IPS DF 6.9 (cell line): ENCODE data around the gene TAF1D.
"Not testable (repeated sequence)": the region's sequence is repeated elsewhere in the genome, so short reads cannot be mapped to it uniquely, and the experiment has no call there.

Experiments
- DNase-seq: peaks from one replicate; pipeline ENCODE4 v3.0.0-alpha.2; 2013; ENCODE audit warnings: low read depth, low spot score
- H3K27ac ChIP-seq: one replicate; pipeline ENCODE4 v1.5.1; 2013; ENCODE audit warnings: low read length, control low read depth
- H3K27me3 ChIP-seq: 2 replicates; pipeline ENCODE4 v1.6.1; 2013; ENCODE audit warnings: mild to moderate bottlenecking, low read length; ENCODE audit not compliant: control insufficient read depth, insufficient read depth
- H3K36me3 ChIP-seq: 2 replicates; pipeline ENCODE4 v1.6.1; 2013; ENCODE audit warnings: low read length; ENCODE audit not compliant: control insufficient read depth, insufficient read depth
- H3K4me1 ChIP-seq: 2 replicates; pipeline ENCODE4 v1.6.1; 2013; ENCODE audit warnings: low read length; ENCODE audit not compliant: control insufficient read depth, insufficient read depth
- H3K4me3 ChIP-seq: 2 replicates; pipeline ENCODE4 v1.5.1; 2013; ENCODE audit warnings: mild to moderate bottlenecking, low read length
- H3K9me3 ChIP-seq: 2 replicates; pipeline ENCODE4 v1.6.1; 2013; ENCODE audit warnings: low read length, inconsistent platforms; ENCODE audit not compliant: control insufficient read depth, insufficient read depth
- WGBS: extraction: QIAGEN DNeasy Blood & Tissue Kit; methylation state at CpG from one replicate; pipeline ENCODE4 v1.1.7; 2013; ENCODE audit warnings: mixed read lengths, missing lambda C conversion rate; ENCODE audit not compliant: insufficient read length, insufficient coverage; 5-methylcytosine and 5-hydroxymethylcytosine counted together

TAF1D gene

GRCh38 chr11:93753241-93753640, 11.9 kb upstream of the TAF1D start:
- no peaks in the 10 kb centered on the region for H3K27me3 ChIP-seq
- no peak for DNase-seq
- WGBS = no CpG with 5 or more reads among the region's 2 CpGs
- H3K9me3 ChIP-seq = no peaks in the 10 kb centered on the region
- H3K4me3 ChIP-seq = no peak overlapping the region
- H3K36me3 ChIP-seq = peaks cover 7% of the 10 kb centered on the region
- no peak overlapping the region for H3K27ac ChIP-seq
- H3K4me1 ChIP-seq = no peaks in the 10 kb centered on the region

GRCh38 chr11:93751001-93751400, 9.7 kb upstream of the TAF1D start:
- WGBS = no CpG with 5 or more reads among the region's 1 CpG
- Histone ChIP-seq H3K9me3 (no peaks in the 10 kb centered on the region), H3K36me3 (peaks cover 2% of the 10 kb centered on the region; the same call in 1 of the 2 replicates), H3K4me3 (no peak overlapping the region), H3K27ac (no peak overlapping the region), H3K4me1 (no peaks in the 10 kb centered on the region), H3K27me3 (no peaks in the 10 kb centered on the region)
- no peak for DNase-seq

- no peaks in the 10 kb centered on the region for H3K4me1 ChIP-seq
- H3K27me3 ChIP-seq = no peaks in the 10 kb centered on the region
- no peak overlapping the region for H3K27ac ChIP-seq
- no peak overlapping the region for H3K4me3 ChIP-seq
- WGBS = no CpG with 5 or more reads among the region's 1 CpG
- no peaks in the 10 kb centered on the region; the same call in 1 of the 2 replicates for H3K36me3 ChIP-seq
- H3K9me3 ChIP-seq = no peaks in the 10 kb centered on the region
- DNase-seq = no peak
These were observed 5.8 kb upstream of the TAF1D start for GRCh38 chr11:93747122-93747521.

GRCh38 chr11:93746101-93746500, 4.8 kb upstream of the TAF1D start:
- Histone ChIP-seq H3K4me3 (no peak overlapping the region), H3K27me3 (no peaks in the 10 kb centered on the region), H3K27ac (no peak overlapping the region)

GRCh38 chr11:93745005-93745755, 3.9 kb upstream of the TAF1D start:
- not testable (repeated sequence) for H3K9me3 ChIP-seq, DNase-seq, H3K36me3 ChIP-seq, H3K27me3 ChIP-seq, H3K4me3 ChIP-seq, H3K4me1 ChIP-seq, H3K27ac ChIP-seq
- no CpG with 5 or more reads among the region's 12 CpGs for WGBS

More at GRCh38 chr11:93746101-93746500, 4.8 kb upstream of the TAF1D start:
- H3K36me3 ChIP-seq = no peaks in the 10 kb centered on the region; the same call in 1 of the 2 replicates
- H3K9me3 ChIP-seq = no peaks in the 10 kb centered on the region
- WGBS = no CpG with 5 or more reads among the region's 2 CpGs
- no peak for DNase-seq
- H3K4me1 ChIP-seq = no peaks in the 10 kb centered on the region

GRCh38 chr11:93744669-93745004, 3.3 kb upstream of the TAF1D start:
- Histone ChIP-seq H3K27ac (no peak overlapping the region), H3K36me3 (peaks cover 4% of the 10 kb centered on the region), H3K27me3 (no peaks in the 10 kb centered on the region), H3K4me1 (no peaks in the 10 kb centered on the region), H3K4me3 (no peak overlapping the region), H3K9me3 (no peaks in the 10 kb centered on the region)
- DNase-seq = no peak
- WGBS = no CpG with 5 or more reads among the region's 7 CpGs

GRCh38 chr11:93743291-93743690, 2.0 kb upstream of the TAF1D start:
- Histone ChIP-seq H3K4me3 (no peak overlapping the region), H3K36me3 (peaks cover 10% of the 10 kb centered on the region), H3K4me1 (no peaks in the 10 kb centered on the region), H3K9me3 (no peaks in the 10 kb centered on the region), H3K27ac (no peak overlapping the region), H3K27me3 (no peaks in the 10 kb centered on the region)
- no peak for DNase-seq
- no CpG with 5 or more reads among the region's 23 CpGs for WGBS

GRCh38 chr11:93741882-93742226, 559 bp upstream of the TAF1D start:
- no peak for DNase-seq
- Histone ChIP-seq H3K4me3 (peak overlapping the region; percentile 93; the same call in 1 of the 2 replicates), H3K9me3 (no peaks in the 10 kb centered on the region), H3K27ac (no peak overlapping the region), H3K27me3 (no peaks in the 10 kb centered on the region), H3K36me3 (peaks cover 14% of the 10 kb centered on the region), H3K4me1 (no peaks in the 10 kb centered on the region)
- no CpG with 5 or more reads among the region's 8 CpGs for WGBS

GRCh38 chr11:93740730-93741093, 583 bp downstream of the TAF1D start:
- Histone ChIP-seq H3K27ac (no peak overlapping the region), H3K36me3 (peaks cover 14% of the 10 kb centered on the region), H3K4me3 (peak overlapping the region; percentile 93), H3K9me3 (no peaks in the 10 kb centered on the region), H3K27me3 (no peaks in the 10 kb centered on the region), H3K4me1 (no peaks in the 10 kb centered on the region)
- no CpG with 5 or more reads among the region's 20 CpGs for WGBS
- no peak for DNase-seq

- no CpG with 5 or more reads among the region's 18 CpGs for WGBS
These were observed 1.1 kb downstream of the TAF1D start for GRCh38 chr11:93740031-93740729.

More at GRCh38 chr11:93740031-93740729, 1.1 kb downstream of the TAF1D start:
- Histone ChIP-seq H3K36me3 (peaks cover 18% of the 10 kb centered on the region), H3K9me3 (no peaks in the 10 kb centered on the region), H3K4me1 (no peaks in the 10 kb centered on the region), H3K4me3 (peak overlapping the region; percentile 93; the same call in 1 of the 2 replicates), H3K27ac (no peak overlapping the region), H3K27me3 (no peaks in the 10 kb centered on the region)
- no peak for DNase-seq
